ENCODE measurements around the gene SPATS1.
"Not testable (repeated sequence)": the region's sequence is repeated elsewhere in the genome, so short reads cannot be mapped to it uniquely, and the experiment has no call there.

The SPATS1 gene

DNA sequence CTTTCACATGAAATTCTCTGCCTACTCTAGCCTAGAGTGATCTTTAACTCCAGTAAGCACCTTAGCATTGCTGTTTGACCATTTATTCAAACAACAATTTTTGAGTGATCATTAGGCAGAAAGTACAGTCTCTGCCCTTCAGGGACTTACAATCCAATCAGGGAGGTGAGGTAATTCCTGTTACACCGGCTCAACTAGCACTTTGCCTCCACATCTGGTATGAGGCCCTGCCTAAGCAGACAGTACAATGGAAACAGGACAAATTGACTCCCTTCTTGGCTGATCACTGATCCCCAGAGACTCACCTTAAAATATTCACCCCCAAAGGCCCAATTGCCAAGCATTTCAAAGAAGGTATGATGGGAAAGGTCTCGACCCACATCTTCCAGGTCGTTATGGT lies 30.7 kb upstream of the SPATS1 start:
- no peak for DNase-seq

- DNase-seq: peak; percentile 72 to 89 (median 82)
Observed at GRCh38 chr6:44312901-44313788, 29.3 kb upstream of the SPATS1 start, which contains the start of gene AARS2. AARS2 (minus strand) TSS chr6:44313347; CDS start chr6:44313323, 24 bp downstream.

DNA sequence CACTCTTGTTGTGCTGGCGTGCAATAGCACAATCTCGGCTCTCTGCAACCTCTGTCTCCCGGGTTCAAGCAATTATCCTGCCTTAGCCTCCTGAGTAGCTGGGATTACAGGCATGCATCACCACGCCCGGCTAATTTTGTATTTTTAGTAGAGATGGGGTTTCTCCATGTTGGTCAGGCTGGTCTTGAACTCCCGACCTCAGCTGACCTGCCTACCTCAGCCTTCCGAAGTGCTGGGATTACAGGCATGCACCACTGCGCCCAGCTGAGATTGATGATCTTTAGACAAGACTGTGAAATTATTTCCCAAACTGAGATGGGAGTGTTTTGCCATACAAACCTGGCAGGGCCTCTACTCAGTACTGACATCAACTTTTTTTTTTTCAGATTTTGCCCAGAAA lies 27.8 kb upstream of the SPATS1 start:
- not testable (repeated sequence) for DNase-seq

DNA sequence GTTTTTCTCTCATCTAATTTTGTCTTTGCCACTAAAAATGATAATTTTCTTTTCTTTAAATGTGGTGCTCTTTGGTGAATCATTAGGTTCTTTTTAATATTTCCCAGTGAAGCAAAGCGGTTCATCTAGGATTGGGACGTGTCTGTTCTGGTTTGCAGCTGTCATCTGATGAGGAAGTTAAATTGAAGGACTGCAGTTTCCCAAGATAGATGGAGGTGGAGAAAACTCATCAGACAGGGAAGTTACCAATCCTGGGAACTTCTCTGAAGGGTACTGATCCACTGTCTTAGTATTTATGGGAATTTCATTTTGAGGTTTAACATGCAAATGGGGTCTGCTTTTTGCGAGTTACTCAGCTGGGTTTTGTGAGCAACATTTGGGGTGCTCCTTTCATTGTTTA lies 26.9 kb upstream of the SPATS1 start:
- no peak for DNase-seq

- DNase-seq: no peak
Observed at GRCh38 chr6:44315951-44316350, 26.5 kb upstream of the SPATS1 start.

GRCh38 chr6:44316481-44316880 lies 26.0 kb upstream of the SPATS1 start:
- DNase-seq: no peak

DNA sequence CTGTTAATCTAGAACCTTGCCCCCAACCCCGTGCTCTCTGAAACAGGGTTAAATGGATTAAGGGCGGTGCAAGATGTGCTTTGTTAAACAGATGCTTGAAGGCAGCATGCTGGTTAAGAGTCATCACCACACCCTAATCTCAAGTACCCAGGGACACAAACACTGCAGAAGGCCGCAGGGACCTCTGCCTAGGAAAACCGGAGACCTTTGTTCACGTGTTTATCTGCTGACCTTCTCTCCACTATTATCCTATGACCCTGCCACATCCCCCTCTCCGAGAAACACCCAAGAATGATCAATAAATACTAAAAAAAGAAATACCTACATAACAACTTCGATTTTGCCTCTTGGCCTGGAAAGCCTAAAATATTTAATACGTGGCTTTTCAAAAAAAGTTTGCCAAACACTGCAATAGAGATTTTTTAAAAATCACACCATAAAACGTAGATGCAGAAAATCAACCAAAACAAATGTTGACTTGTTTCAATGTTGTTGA lies 25.3 kb upstream of the SPATS1 start:
- DNase-seq: not testable (repeated sequence)

- no peak for DNase-seq
Observed at GRCh38 chr6:44321210-44321609, 21.2 kb upstream of the SPATS1 start.

DNA sequence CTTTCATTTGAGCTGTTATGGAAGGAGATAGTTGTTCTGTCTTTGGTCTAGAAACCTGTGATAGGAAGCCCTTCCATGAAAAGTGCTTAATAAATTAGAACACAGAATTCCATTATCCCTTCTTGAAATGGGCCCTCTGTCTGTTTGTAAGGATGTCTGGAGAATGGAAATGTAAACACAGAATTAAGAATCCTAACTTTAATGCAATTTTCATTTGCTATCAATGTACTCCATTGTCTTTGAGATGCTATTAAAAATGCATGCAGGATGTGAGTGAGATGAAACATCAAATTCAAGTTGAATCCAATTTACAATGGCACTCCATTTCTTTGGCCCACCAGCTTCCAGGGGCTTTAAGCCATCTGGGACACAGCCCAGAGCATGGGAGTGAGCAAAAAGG lies 15.4 kb upstream of the SPATS1 start:
- no peak for DNase-seq

DNA sequence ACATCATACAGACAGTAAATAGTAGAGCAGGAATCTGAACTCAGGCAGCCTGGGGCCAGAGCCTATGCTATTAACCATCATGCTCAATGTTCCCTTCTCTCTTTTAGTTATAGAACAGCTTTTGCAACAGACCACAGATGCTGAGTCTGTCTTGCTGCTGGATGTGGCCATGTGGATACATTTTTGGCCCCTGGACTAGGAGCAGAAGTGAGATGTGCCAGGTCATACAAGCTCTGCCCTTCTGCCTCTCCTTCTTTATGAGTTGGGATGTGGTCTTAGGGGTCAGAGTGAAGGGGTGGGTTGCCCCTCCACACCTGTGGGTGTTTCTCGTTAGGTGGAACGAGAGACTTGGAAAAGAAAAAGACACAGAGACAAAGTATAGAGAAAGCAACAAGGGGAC lies 14.7 kb upstream of the SPATS1 start:
- no peak for DNase-seq

DNA sequence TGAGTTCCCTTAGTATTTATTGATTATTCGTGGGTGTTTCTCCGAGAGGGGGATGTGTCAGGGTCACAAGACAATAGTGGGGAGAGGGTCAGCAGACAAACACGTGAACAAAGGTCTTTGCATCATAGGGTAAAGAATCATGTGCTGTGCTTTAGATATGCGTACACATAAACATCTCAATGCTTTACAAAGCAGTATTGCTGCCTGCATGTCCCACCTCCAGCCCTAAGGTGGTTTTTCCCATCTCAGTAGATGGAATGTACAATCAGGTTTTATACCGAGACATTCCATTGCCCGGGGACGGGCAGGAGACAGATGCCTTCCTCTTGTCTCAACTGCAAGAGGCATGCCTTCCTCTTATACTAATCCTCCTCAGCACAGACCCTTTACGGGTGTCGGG lies 14.2 kb upstream of the SPATS1 start:
- DNase-seq: not testable (repeated sequence)

DNA sequence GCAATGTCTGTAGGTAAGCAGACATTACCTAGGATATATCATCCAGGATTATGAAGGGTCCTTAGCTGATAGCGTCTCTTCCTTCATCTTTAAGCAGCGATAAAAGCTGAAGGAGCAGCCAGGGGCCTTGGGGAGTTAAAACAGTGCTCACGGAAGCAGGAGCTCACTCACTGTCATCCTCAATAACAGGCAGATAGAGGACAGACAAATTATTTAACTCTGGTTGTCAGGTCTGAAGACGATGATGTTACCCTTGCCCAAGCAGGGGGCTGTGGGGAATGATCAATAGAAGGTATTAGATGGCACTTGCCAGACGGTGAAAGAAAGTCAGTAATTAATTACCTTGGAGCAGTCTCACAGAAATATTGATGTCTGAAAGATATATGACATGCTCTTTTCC lies 12.6 kb upstream of the SPATS1 start:
- DNase-seq: no peak

DNA sequence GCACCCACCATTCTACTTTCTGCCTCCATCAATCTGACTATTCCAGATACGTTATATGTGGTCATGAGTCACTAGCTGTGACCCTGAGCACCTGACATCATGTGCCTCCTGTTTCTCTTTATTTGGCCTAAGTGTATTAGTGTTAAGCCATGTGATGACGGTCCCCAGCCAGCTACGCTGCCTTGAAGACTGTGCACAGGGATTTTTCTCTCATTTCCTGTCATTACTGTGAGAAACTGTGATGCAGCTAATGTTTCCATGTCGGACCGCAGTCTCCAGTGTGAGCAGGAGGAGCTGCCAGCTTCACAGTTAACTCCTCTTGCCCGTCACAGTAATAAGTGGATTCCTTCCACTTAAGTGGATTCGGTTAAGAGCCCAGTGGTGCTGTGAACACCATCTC lies 9.9 kb upstream of the SPATS1 start:
- no peak for DNase-seq

DNA sequence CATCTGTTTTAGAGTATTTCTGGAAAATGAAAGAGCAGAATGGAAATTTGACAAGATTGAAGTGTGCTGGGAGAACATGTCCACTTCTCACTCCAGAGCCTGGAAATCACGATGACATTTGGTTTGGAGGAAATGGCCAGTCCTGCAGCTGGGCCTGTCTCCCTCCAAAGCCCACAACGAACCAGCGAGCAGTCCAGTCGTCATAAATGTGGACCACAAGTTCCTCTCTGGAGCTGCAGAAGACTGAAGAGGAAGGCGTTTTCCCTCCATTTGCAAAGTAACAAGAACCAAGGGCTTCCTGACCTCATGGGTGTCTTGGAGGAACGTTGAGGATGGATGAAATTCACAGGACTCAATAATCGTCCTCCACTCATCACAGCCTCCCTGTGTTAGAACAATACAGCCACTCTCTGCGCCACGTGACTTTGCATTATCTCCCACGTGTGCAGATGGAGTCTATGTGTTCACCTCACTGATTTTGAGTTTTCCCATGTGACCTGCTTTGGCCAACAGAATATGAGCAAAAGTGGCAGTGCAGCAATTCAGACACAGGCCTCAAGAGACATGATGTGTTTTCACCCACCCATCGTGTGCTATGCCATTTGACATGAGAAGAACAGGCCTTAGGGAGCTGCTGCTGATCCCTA lies 9.1 kb upstream of the SPATS1 start:
- DNase-seq: no peak

GRCh38 chr6:44333942-44334341 lies 8.5 kb upstream of the SPATS1 start:
- DNase-seq: no peak

DNA sequence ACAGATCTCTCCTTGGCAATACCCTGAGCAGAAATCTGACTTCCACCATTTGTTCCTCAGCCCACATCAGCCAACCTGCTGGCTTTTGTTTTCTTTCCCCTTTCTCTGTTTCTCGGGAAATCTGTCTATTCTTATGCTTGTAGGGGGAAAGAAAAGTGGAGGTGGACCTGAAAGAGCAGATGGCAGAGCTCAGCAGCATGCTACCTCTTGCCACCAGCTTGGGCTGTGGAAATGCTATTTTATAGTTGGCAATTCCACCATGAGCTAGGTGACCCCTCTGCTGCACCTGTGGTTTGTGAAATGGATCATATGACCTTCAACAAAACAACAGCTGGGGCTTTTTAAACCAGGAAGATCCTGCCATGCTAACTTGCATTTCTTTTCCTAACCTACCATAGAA lies 6.8 kb upstream of the SPATS1 start:
- DNase-seq: no peak

GRCh38 chr6:44338228-44339122 lies 4.0 kb upstream of the SPATS1 start:
- DNase-seq: peak; percentile 17 to 61 (median 42)

- DNase-seq: no peak
Observed at GRCh38 chr6:44339301-44339700, 3.1 kb upstream of the SPATS1 start.

DNA sequence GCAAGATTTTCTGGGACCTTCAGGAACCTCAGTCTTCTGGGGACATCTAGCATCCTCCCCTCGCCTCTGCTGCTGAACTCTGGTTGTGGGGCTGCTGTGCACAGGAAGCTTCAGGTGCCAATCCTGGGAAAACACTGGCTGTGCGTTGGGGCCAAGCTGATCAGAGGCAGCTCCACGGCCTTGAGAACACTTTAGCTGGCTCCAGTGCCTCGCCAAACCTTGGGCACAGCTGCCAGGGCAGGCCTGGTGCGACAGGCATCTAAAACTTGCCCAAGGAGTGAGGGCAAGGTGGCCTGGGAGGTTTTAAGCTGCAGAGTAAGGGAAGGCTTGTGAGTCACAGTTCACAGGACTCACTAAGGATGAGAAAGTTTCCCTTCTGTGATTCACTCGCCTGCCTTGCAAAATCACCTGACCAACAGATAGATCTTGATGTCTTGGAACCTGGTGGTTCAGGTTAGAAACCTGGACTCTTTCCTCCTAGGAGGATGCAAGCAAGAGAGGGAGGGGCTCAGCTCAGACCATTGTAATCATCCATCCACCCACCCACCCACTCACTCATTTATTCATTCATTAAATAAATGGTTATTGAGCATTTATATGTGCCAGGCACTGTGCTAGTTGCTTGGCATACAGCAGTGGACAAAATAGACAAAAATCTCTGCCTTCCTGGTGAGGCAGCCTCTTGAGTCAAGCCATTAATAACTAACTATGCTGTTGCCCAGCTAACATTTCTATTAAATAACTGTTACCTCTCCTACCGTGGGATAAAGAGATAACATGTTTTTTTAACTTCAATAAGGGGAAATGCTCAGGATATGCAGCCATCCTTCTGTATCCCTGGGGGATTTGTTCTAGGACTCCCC lies 2.5 kb upstream of the SPATS1 start:
- DNase-seq: no peak

DNA sequence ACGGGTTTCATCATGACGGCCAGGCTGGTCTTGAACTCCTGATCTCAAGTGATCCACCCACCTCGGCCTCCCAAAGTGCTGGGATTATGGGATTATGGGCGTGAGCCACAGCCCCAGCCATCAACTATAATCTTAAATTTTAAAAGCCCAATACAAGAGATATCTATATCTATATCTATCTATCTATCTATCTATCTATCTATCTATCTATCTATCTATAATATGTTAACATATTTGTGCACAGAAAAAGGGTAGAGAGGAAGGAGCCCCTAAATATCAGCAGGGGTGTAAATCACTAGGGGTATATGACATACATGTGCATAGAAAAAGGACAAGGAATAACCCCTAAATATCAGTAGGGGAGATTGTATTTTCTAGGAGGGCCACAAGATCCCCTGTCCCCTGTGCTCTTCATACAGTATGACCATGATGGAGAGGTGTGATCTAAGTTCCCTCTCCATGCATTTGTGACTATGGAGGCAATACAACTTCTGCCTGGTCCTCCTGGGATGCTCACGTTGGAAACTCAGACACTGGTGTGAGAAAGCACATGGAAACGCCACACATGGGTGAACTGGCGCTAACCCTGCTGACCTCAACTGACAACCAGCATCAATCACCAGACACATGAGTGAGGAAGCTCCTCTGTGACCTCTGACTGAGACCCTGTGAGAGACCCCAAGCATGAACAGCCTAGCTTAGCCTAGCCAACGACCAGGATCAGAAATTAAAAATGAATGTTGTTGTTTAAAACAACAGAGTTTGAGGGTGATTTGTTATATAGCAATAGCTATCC lies 1.2 kb upstream of the SPATS1 start:
- DNase-seq: no peak

DNA sequence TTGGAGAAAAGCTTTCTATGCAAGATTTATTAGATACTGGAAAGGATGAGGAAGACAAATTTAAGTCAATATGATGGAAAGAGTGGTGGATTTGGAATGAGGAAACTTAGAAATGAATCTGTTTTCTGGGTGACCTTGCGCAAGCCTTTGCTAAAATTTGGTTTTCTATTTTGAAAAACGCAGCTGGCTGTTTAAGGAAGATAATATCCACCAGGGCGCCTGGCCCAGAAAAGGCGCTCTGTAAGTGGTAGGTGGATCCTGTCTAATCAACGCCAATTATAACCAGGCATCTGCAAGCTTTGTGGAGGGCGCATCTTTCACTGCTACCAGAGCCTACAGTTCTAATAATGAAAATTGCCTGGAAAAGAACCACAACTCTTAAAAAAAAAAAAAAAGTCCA lies 398 bp upstream of the SPATS1 start:
- DNase-seq: no peak
